ENCODE data around the gene CYBA.

Gene CYBA

DNA sequence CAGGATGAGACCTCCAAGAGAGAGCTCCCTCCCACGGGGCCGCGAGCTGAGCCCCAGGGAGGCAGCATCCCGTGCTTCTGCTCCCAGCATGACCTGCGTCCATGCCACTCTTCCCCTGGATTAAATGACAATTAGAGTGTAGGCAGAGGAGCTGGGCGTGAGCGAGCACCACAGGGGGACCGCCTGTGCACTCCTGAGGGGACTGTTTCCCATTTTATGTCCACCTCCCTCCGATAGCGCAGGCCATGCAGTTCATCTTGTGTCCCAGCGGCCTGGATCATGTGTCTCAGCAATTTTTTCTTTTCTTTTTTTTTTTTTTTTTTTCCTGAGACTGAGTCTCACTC lies 18.3 kb downstream of the CYBA start:
- TF ChIP-seq, protein P1, sequence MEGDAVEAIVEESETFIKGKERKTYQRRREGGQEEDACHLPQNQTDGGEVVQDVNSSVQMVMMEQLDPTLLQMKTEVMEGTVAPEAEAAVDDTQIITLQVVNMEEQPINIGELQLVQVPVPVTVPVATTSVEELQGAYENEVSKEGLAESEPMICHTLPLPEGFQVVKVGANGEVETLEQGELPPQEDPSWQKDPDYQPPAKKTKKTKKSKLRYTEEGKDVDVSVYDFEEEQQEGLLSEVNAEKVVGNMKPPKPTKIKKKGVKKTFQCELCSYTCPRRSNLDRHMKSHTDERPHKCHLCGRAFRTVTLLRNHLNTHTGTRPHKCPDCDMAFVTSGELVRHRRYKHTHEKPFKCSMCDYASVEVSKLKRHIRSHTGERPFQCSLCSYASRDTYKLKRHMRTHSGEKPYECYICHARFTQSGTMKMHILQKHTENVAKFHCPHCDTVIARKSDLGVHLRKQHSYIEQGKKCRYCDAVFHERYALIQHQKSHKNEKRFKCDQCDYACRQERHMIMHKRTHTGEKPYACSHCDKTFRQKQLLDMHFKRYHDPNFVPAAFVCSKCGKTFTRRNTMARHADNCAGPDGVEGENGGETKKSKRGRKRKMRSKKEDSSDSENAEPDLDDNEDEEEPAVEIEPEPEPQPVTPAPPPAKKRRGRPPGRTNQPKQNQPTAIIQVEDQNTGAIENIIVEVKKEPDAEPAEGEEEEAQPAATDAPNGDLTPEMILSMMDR (IDR thresholded peaks at IDR 0.05) = no peak

DNA sequence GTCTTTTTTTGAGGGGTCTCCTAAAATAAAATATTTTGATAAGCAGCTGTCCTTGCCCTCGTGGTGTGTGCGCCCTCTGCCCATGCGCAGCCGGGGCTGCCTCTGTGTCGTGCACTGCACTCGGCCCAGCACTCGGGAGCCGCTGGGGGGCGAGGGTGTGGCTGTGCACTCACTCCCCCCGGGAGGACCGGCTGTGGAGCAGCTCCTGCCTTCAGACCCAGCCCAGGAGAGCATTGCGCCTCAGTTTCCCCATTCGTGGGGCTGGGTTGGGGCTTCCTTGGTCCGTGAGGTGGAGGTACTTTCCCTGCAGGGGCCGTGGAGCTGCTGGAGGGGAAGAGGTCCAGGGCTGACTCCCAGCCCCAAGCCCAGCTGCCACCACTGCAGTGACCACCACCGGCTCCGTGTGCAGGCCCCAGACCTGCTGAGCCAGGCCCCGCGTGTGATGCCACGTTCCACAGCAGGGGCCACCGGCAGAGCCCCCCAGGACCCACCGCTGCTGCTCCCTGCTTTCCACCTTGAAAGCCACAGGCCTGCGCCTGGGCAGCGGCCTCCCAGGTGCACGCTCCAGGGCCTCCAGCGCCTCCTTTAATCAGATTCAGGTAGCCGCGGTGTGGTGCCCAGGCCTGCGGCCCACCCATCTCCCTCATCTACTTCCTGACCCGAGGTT lies 18.8 kb downstream of the CYBA start:
- TF ChIP-seq, protein P1 (IDR thresholded peaks at IDR 0.05) = no peak

DNA sequence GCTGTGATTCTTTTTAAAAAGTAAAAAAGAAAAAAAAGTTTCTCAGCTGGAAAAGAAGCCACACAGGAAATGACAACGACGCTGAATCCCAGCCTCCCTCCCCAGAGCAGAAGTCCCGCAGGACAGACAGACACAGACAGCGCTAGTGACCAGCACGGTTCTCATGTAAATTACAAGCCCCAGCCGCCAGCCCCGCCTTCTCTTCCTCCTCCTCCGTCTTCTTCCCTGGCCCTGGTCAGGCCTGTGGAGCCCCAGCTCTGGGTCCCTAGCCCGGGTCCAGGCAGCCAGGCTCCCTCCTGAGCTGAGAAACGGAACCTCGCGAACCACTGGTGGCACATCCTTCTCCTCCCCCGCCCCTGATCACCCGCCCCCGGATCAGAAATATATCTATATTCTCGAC lies 19.5 kb downstream of the CYBA start:
- TF ChIP-seq, protein P1 (IDR thresholded peaks at IDR 0.05) = no peak

DNA sequence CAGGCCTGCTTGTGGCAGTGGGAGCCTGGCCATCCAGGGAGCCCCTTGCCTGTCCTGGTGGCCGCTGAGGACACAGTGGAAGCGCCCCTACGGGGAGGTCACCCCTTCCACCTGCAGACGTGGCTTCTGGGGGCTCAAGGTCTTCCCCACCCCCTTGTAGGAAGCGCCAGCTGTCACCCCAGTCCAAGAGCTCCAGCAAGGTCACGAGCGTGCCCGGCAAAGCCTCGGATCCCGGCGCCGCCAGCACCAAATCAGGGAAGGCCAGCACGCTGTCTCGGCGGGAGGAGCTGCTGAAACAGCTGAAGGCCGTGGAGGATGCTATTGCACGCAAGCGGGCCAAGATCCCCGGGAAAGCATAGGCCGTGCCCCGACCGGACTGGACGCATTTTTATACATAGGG lies 19.9 kb downstream of the CYBA start:
- TF ChIP-seq, protein P1 (IDR thresholded peaks at IDR 0.05) = no peak

DNA sequence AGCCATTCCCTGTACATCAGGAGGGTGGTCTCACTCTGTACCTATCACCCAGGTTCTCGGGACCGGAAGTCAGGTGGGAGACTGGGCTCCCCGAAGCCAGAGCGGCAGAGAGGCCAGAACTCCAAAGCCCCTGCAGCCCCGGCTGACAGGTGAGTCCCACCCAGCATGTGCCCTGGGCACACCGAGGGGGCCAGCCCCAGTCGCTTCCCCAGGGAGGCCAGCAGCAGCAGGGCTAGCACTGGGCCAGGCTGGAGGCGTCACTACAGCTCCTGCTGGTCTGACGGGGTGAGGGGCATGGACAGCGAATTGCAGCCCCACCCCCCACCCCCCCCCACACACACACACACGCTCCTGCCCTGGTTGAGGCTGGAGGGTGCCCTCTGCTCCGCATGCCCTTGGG lies 20.4 kb downstream of the CYBA start:
- TF ChIP-seq, protein P1 (IDR thresholded peaks at IDR 0.05) = no peak

DNA sequence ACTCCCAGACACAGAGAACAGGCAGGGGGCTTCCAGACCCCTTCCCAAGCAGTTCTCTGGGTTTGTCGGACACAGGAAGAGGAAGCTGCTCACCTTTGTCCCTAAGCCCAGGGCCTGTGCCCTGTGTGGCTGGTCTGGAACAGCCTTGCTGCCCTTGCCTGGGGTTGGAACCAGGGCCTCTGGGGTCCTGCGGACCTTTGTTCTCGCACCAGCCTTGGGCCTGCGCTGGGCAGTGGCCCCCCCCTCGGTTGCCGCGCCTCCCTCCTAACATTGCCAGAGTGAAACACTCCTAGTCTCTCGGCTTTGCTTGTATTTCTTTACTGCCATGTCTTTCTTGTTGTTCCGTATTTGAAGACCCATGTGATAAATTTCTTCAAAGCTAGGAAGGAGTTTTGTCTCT lies 21.0 kb downstream of the CYBA start:
- TF ChIP-seq, protein P1 (IDR thresholded peaks at IDR 0.05) = no peak

DNA sequence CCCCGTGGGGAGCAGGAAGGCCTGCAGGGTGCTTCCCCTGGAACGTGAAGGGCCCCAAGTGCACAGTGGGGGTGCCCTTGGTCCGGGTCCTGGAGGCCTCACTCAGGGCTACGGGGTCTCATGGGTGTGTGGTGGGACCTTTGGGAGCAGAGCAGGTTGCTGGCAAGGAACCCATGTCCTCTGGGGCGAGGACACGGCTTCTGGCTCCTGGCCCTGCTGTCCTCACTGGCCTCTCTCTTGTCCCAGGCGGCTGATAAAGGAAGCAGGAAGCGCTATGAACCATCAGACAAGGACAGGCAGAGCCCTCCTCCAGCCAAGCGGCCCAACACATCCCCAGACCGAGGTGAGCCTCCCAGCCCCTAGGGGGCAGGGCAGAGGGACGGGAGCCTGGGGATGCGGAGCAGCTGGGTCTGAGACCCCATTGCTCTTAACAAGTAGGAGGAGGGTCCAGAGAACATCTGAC lies 22.3 kb downstream of the CYBA start:
- TF ChIP-seq, protein P1 (IDR thresholded peaks at IDR 0.05) = peak; percentile 49
